OCI-LY3 (cell line): Measurements from ENCODE around the gene MYDGF.

Experiments used
- CTCF ChIP-seq: fragments of 200-600, 300-600 bp; sonication (generic); IDR thresholded peaks from 2 replicates; pipeline ENCODE4 v1.5.1; 2014; ENCODE audit warnings: antibody characterized with exemption, low read length, low read depth
- EZH2phosphoT487 ChIP-seq: fragments of 200-600 bp; shearing (Covaris generic); IDR thresholded peaks from 2 replicates; pipeline ENCODE4 v1.6.1; 2018; ENCODE audit warnings: antibody characterized with exemption, mixed run types, low read depth

- TF ChIP-seq CTCF (no peak), EZH2phosphoT487 (no peak)
Observed at GRCh38 chr19:4684312-4685095, 14.4 kb upstream of the MYDGF start.
